Smooth muscle cell (in vitro differentiated cells): ENCODE results near the gene TMEM100. TPM values are rescaled to one million over a fixed set of nuclear protein-coding genes. Genes with fewer than 3 reads are reported as not detected.
"Not testable (repeated sequence)": the region's sequence is repeated elsewhere in the genome, so short reads cannot be mapped to it uniquely, and the experiment has no call there.

ENCODE experiments used
- DNase-seq: peaks from one replicate; lab custom pipeline; 2025; ENCODE audit not compliant: unreplicated experiment; lab: John Stamatoyannopoulos, UW
- H2AFZ ChIP-seq: fragments of 200-600 bp; sonication (generic); 2 replicates; pipeline ENCODE4 v1.6.0; 2016; ENCODE audit warnings: antibody characterized with exemption, low read depth, mild to moderate bottlenecking
- H3F3A ChIP-seq: fragments of 200-600 bp; sonication (generic); 2 replicates; pipeline ENCODE4 v1.6.0; 2017; ENCODE audit warnings: antibody characterized with exemption, low read depth
- H3K27ac ChIP-seq: fragments of 200-600 bp; sonication (generic); 2 replicates; pipeline ENCODE4 v1.5.1; 2016; ENCODE audit warnings: low read depth, mild to moderate bottlenecking
- H3K27me3 ChIP-seq: fragments of 200-600 bp; sonication (generic); 2 replicates; pipeline ENCODE4 v1.6.1; 2016; ENCODE audit warnings: low read depth, mild to moderate bottlenecking
- H3K36me3 ChIP-seq: fragments of 200-600 bp; sonication (generic); 2 replicates; pipeline ENCODE4 v1.5.1; 2016; ENCODE audit warnings: low read depth
- H3K4me1 ChIP-seq: fragments of 200-600 bp; sonication (generic); 2 replicates; pipeline ENCODE4 v1.5.1; 2016; ENCODE audit warnings: low read depth
- H3K4me2 ChIP-seq: fragments of 200-600 bp; sonication (generic); 2 replicates; pipeline ENCODE4 v1.6.0; 2016; ENCODE audit warnings: mild to moderate bottlenecking
- H3K4me3 ChIP-seq: fragments of 200-600 bp; sonication (generic); 2 replicates; pipeline ENCODE4 v1.5.1; 2016; ENCODE audit warnings: mild to moderate bottlenecking
- H3K79me2 ChIP-seq: fragments of 200-600 bp; sonication (generic); 2 replicates; pipeline ENCODE4 v1.6.0; 2016; ENCODE audit warnings: low read depth, mild to moderate bottlenecking
- H3K9ac ChIP-seq: fragments of 200-600 bp; sonication (generic); 2 replicates; pipeline ENCODE4 v1.6.0; 2016; ENCODE audit warnings: low read depth
- H3K9me3 ChIP-seq: fragments of 200-600 bp; sonication (generic); replicated peaks from 2 replicates; pipeline ENCODE4 v1.5.1; 2016; ENCODE audit warnings: low read depth
- H4K20me1 ChIP-seq: fragments of 200-600 bp; sonication (generic); 2 replicates; pipeline ENCODE4 v1.6.0; 2016; ENCODE audit warnings: low read depth
- CTCF ChIP-seq: fragments of 200-600 bp; sonication (generic); IDR thresholded peaks from 2 replicates; pipeline ENCODE4 v1.5.1; 2017; ENCODE audit warnings: borderline replicate concordance, mild to moderate bottlenecking, antibody characterized with exemption; ENCODE audit not compliant: insufficient read depth, poor library complexity, severe bottlenecking
- WGBS: methylation state at CpG from one replicate; pipeline ENCODE4 v1.1.7; 2016; ENCODE audit warnings: low lambda C conversion rate; 5-methylcytosine and 5-hydroxymethylcytosine counted together
- polyA plus RNA-seq: library from polyadenylated mRNA; unstranded; fragments of >200 nt; fragmentation: Nextera tagmentation; extraction: Ambion mirVana; gene quantifications from 2 replicates; pipeline ENCODE4 v1.2.1, GENCODE V29; 2016
- total RNA-seq: library from RNA; depleted of rRNA; stranded (reverse); fragments of >200 nt; gene quantifications from 2 replicates; pipeline ENCODE4 v1.2.3, GENCODE V29; 2014

The TMEM100 gene
- total and polyA plus RNA-seq, 2 experiments from 2014 or later, result 1.9 to 2.9 TPM

DNA sequence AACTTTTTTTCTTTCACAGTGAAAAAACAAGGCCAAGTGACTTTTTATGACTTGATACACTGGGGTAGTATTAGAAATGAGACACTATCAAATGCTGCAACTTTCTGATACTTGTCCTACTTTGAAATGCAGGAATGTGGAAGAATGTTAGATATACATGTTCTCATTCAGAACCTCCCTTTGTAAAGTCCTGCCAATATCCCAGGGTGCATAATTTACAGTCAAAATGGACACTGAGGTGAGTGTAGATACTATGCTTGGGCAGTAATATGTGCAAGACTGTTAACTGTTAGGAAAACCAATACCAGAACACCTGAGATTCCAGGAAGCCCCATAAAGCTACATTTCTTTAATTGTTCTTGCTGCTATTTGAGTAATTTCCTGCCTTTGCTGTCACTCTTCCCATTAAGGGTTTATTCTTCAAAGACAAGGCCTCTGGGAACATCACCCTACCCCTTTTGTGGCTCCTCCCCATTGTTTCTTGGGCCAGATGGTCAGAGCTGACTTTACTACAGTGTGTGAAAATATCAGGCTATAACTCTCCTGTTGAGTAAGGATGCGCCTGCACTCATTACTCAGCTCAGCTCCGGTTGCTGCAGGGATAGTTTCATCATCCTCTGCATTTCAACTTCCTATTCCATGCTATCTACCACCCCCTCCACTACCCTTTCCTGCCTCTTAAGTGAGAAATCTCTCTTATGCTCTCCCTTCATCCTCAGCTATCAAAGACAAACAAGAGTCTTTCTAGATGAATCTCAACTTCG lies 48.7 kb downstream of the TMEM100 start:
- no peak for DNase-seq
- no peak overlapping the region for H3K4me3 ChIP-seq
- H3K27me3 ChIP-seq, result no peaks in the 10 kb centered on the region
- H3K27ac ChIP-seq, result no peak overlapping the region
- WGBS, result 59% methylated on average over 3 of the region's 3 CpGs
- H4K20me1 ChIP-seq, result no peaks in the 10 kb centered on the region
- H3K9ac ChIP-seq, result no peak overlapping the region
- H3K4me2 ChIP-seq, result no peak overlapping the region
- H3K36me3 ChIP-seq, result no peaks in the 10 kb centered on the region
- no peaks in the 10 kb centered on the region for H3F3A ChIP-seq
- peak overlapping the region; percentile 42 for H2AFZ ChIP-seq
- H3K4me1 ChIP-seq, result no peaks in the 10 kb centered on the region
- no peaks in the 10 kb centered on the region for H3K79me2 ChIP-seq
- H3K9me3 ChIP-seq, result no peaks in the 10 kb centered on the region
- no peak for TF ChIP-seq CTCF

GRCh38 chr17:55672585-55673501 lies 49.8 kb downstream of the TMEM100 start:
- 90% methylated on average over 3 of the region's 3 CpGs for WGBS
- Histone ChIP-seq H3K9ac (no peak overlapping the region), H3F3A (no peaks in the 10 kb centered on the region), H3K27ac (no peak overlapping the region), H2AFZ (no peak overlapping the region), H3K4me1 (no peaks in the 10 kb centered on the region), H3K79me2 (no peaks in the 10 kb centered on the region), H3K36me3 (no peaks in the 10 kb centered on the region), H4K20me1 (no peaks in the 10 kb centered on the region), H3K4me3 (no peak overlapping the region), H3K9me3 (no peaks in the 10 kb centered on the region), H3K27me3 (no peaks in the 10 kb centered on the region), H3K4me2 (no peak overlapping the region)
- DNase-seq, result no peak
- no peak for TF ChIP-seq CTCF

GRCh38 chr17:55672010-55672409 lies 50.7 kb downstream of the TMEM100 start:
- not testable (repeated sequence) for H3K79me2 ChIP-seq, H3K36me3 ChIP-seq, H3K9ac ChIP-seq, H3K4me1 ChIP-seq, H3K27me3 ChIP-seq, H3F3A ChIP-seq, H3K4me2 ChIP-seq, H2AFZ ChIP-seq, H3K27ac ChIP-seq, H3K4me3 ChIP-seq, H3K9me3 ChIP-seq, H4K20me1 ChIP-seq, DNase-seq

Other genes with a start within 250 kb of the TMEM100 start
- gene SMIM36, start 211.4 kb downstream of the TMEM100 start, total RNA-seq, result not detected in 2 replicates
- gene SMIM36, start 211.4 kb downstream of the TMEM100 start, polyA plus RNA-seq, result not detected in 2 replicates
- gene PCTP, start 28.2 kb upstream of the TMEM100 start, total RNA-seq, result 15.1 and 16.0 TPM in 2 replicates
- 14.4 and 18.7 TPM in 2 replicates for gene PCTP, start 28.2 kb upstream of the TMEM100 start, polyA plus RNA-seq